Epithelial cell of esophagus (primary cell): Measurements from ENCODE around the gene TUBGCP2.

ENCODE experiments used
- DNase-seq: peaks from one replicate; pipeline ENCODE4 v3.0.0; 2010; ENCODE audit warnings: low read depth
- H3K4me3 ChIP-seq: 2 replicates; pipeline ENCODE4 v1.5.1; 2011; ENCODE audit warnings: mild to moderate bottlenecking, low read length, control low read depth
- CTCF ChIP-seq: IDR thresholded peaks from 2 replicates; pipeline ENCODE4 v1.5.1; 2011; ENCODE audit warnings: low read depth, mild to moderate bottlenecking, low read length, control low read depth, inconsistent platforms; ENCODE audit not compliant: insufficient read depth; ENCODE audit errors: missing control alignments

Gene TUBGCP2

GRCh38 chr10:133272964-133273420, 35.7 kb downstream of the TUBGCP2 start:
- DNase-seq = no peak
- TF ChIP-seq CTCF = no peak
- H3K4me3 ChIP-seq = no peak overlapping the region

- no peak overlapping the region for H3K4me3 ChIP-seq
- TF ChIP-seq CTCF = no peak
- DNase-seq = no peak
These were observed 36.2 kb downstream of the TUBGCP2 start for GRCh38 chr10:133272301-133272963.

- H3K4me3 ChIP-seq = no peak overlapping the region
- no peak for TF ChIP-seq CTCF
- no peak for DNase-seq
These were observed 37.0 kb downstream of the TUBGCP2 start for GRCh38 chr10:133271521-133272300.

GRCh38 chr10:133270773-133271297, 37.8 kb downstream of the TUBGCP2 start:
- DNase-seq = no peak
- no peak for TF ChIP-seq CTCF
- no peak overlapping the region for H3K4me3 ChIP-seq

GRCh38 chr10:133270204-133270603, 38.5 kb downstream of the TUBGCP2 start:
- H3K4me3 ChIP-seq = no peak overlapping the region
- no peak for DNase-seq
- TF ChIP-seq CTCF = no peak

- no peak overlapping the region for H3K4me3 ChIP-seq
- no peak for TF ChIP-seq CTCF
- no peak for DNase-seq
These were observed 39.3 kb downstream of the TUBGCP2 start for GRCh38 chr10:133269367-133269766.
